ENCODE data around the gene SOX15. TPM values are rescaled to one million over a fixed set of nuclear protein-coding genes. Genes with fewer than 3 reads are reported as not detected.

The SOX15 gene
- total RNA-seq, 2 donors from 2014 or later: 0.58 to 0.84 TPM

DNA sequence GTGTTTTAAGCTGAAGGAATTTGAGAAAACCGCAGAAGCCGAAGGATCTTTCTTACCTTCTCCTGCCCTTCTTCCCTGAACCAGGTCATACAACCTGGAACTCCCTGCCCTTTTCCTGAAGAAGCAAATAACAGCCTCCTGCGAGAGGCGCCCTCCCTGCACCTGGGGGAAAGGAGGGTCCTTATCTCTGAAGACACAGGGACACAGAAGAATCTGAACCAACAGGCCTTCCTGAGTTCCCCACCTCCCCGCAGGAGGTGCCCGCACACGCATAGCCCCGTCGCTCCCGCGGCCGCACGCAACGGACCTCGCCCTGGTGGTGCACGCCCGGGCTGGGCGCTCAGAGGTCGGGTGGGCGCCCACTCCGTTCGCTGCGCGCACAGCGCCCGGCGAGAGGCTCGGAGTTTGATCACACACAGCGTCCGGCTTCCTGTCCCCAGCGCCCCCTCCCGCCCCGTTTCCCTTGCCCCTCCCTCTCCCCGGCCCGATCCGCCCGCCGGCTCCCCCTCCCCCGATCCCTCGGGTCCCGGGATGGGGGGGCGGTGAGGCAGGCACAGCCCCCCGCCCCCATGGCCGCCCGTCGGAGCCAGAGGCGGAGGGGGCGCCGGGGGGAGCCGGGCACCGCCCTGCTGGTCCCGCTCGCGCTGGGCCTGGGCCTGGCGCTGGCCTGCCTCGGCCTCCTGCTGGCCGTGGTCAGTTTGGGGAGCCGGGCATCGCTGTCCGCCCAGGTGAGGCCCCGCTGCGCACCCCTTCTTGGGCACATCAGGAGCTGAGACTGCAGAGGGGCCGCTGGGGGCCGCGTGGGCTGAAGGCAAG, 41.1 kb downstream of the SOX15 start, which contains the start of gene TNFSF12:
Gene TNFSF12, plus strand, starts transcription at position 474 of the 816 bp plus-strand sequence. Its CDS starts 96 bp downstream, at position 570.
- ATAC-seq: peak; percentile 73
- intact Hi-C loops (cut with DNase I, micrococcal nuclease): no loop called here
- DNase-seq: peak; percentile 62 to 81

DNA sequence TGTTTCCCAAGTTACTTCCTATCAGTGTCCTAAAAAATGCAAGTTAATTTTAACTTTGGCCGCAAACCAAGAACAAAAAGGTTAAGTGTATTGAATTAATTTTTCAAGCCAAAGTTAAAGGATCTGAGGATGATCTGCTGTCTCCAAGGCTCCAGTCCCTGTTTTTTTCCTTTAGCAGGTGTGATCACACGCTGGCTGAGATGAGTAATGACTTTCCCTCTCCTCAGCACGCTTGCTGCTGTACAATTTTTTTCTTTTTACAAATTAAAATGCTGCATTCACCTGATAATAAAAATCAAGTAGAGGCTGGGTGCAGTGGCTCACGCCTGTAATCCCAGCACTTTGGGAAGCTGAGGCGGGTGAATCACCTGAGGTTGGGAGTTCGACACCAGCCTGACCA, 45.0 kb downstream of the SOX15 start:
- DNase-seq: no peak
- intact Hi-C loops (cut with DNase I, micrococcal nuclease): no loop called here
- no peak for ATAC-seq

DNA sequence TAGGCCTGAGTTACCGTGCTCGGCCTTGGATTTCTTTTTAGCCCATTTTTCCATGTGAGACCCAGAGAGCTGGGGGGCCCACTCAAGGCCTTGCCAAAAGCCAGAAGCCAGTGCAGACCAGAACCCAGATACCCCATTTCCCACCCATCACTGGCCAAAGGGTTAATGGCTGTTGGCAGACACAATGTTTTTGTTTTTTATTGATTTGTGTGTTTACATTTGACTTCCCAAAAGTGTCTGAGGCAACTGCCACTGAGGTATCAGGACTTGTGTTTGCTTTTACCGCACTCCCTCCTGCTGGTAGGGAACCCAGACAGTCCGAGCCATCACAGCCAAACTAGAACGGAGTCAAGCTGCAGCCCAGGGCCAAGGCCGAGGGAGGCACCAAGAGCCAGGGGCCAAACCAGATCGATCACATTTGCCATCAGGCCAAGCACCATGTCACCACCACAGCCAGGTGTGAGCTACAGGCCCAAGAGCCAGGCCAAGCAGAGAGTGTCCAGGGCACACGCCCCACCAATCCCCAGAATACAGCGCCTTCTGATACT, 48.7 kb downstream of the SOX15 start:
- DNase-seq: no peak
- no peak for ATAC-seq
- intact Hi-C loops (cut with DNase I, micrococcal nuclease): no loop called here

DNA sequence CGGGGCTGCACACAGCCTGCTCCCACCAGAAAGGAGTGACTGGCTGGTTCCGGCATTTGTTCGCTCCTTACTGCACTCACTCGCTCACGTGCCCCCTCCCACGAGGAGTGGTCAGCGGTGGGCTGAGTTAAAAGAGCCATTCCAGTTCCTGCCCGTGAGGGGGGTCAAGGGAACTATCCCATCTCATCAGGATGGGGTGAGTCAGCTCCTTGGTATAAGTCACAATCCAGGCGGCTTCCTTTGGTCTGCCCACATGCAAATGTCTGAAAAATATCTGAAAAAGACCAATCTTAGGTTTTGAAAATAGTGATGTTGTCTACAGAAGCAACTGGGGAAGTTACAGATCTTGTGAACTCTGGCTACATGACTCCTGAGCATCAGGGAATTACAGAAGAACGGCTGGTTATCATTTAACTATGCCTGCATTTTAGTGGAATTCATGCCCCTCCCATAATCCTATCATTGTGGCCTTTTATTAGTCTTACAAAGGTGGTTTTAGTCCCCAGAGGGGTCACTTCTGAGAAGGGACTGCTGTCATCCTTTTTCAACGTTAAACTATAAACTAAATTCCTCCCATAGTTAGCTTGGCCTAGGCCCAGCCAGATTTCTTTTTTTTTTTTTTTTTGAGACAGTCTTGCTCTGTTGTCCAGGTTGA, 50.9 kb downstream of the SOX15 start:
- no peak for ATAC-seq
- DNase-seq: no peak
- intact Hi-C loops (cut with DNase I, micrococcal nuclease): no loop called here

Other genes starting within 250 kb of the SOX15 start
- 10 to 100 TPM in 1 of 2 donors, 1 to 10 TPM in 1; 9.4 to 10.1 TPM for gene KCTD11, start 237.9 kb downstream of the SOX15 start, total RNA-seq
- gene TMEM95, start 234.9 kb downstream of the SOX15 start, total RNA-seq: not detected
- 10 to 100 TPM; 22.2 to 24.9 TPM for gene TNK1, start 209.0 kb downstream of the SOX15 start, total RNA-seq
- gene PLSCR3, start 195.6 kb downstream of the SOX15 start, total RNA-seq: 10 to 100 TPM in 1 of 2 donors, 1 to 10 TPM in 1; 8.9 to 10.2 TPM
- 10 to 100 TPM; 70.8 to 81.0 TPM for gene TMEM256, start 186.0 kb downstream of the SOX15 start, total RNA-seq
- gene NLGN2, start 182.2 kb downstream of the SOX15 start, total RNA-seq: 1 to 10 TPM; 2.7 to 6.6 TPM
- gene SPEM1, start 169.8 kb downstream of the SOX15 start, total RNA-seq: not detected
- gene SPEM2, start 164.5 kb downstream of the SOX15 start, total RNA-seq: not detected
- gene SPEM3, start 161.2 kb downstream of the SOX15 start, total RNA-seq: not detected
- 10 to 100 TPM; 19.3 to 20.5 TPM for gene TMEM102, start 154.7 kb downstream of the SOX15 start, total RNA-seq
- gene FGF11, start 150.6 kb downstream of the SOX15 start, total RNA-seq: 1 to 10 TPM; 1.2 to 2.3 TPM
- 10 to 100 TPM in 1 of 2 donors, 1 to 10 TPM in 1; 9.6 to 10.7 TPM for gene CHRNB1, start 145.0 kb downstream of the SOX15 start, total RNA-seq
- gene ZBTB4, start 110.5 kb downstream of the SOX15 start, total RNA-seq: 10 to 100 TPM; 17.5 to 25.0 TPM
- gene SLC35G6, start 108.6 kb downstream of the SOX15 start, total RNA-seq: not detected
- 10 to 100 TPM; 83.8 to 100.0 TPM for gene POLR2A, start 105.7 kb downstream of the SOX15 start, total RNA-seq
- 10 to 100 TPM in 1 of 2 donors, 1 to 10 TPM in 1; 9.8 to 17.3 TPM for gene TNFSF12, start 41.0 kb downstream of the SOX15 start, total RNA-seq
- gene TNFSF13, start 31.3 kb downstream of the SOX15 start, total RNA-seq: 100 to 1,000 TPM in 1 of 2 donors, 10 to 100 TPM in 1; 77.2 to 121 TPM
- 10 to 100 TPM; 30.9 to 34.1 TPM for gene SENP3, start 28.2 kb downstream of the SOX15 start, total RNA-seq
- 10 to 100 TPM; 35.0 to 74.0 TPM for gene CD68, start 10.5 kb downstream of the SOX15 start, total RNA-seq
- gene MPDU1, start 6.2 kb downstream of the SOX15 start, total RNA-seq: 10 to 100 TPM; 79.2 to 89.6 TPM
- gene FXR2, start 24.8 kb upstream of the SOX15 start, total RNA-seq: 10 to 100 TPM; 24.9 to 29.5 TPM
- 10 to 100 TPM; 60.8 to 78.3 TPM for gene SAT2, start 37.7 kb upstream of the SOX15 start, total RNA-seq
- gene SHBG, start 40.0 kb upstream of the SOX15 start, total RNA-seq: not detected
- 1 to 10 TPM in 1 of 2 donors, under 1 TPM in 1; 0.55 to 1.4 TPM for gene ATP1B2, start 60.8 kb upstream of the SOX15 start, total RNA-seq
- 10 to 100 TPM; 47.3 to 60.0 TPM for gene TP53, start 97.4 kb upstream of the SOX15 start, total RNA-seq
- 1 to 10 TPM; 6.4 to 9.7 TPM for gene WRAP53, start 98.4 kb upstream of the SOX15 start, total RNA-seq
- under 1 TPM; 0.25 to 0.34 TPM for gene EFNB3, start 115.1 kb upstream of the SOX15 start, total RNA-seq
- gene DNAH2, start 127.7 kb upstream of the SOX15 start, total RNA-seq: under 1 TPM; 0.22 to 0.61 TPM
- gene KDM6B, start 244.1 kb upstream of the SOX15 start, total RNA-seq: 10 to 100 TPM; 49.5 to 50.4 TPM

Data from left colon (tissue), 2 donors.